HUES6 (cell line): Measurements from ENCODE around the gene ENTPD8.

Experiments used
- H3K27ac ChIP-seq: 2 replicates; pipeline ENCODE4 v1.7.0; 2013; ENCODE audit warnings: low read depth, mild to moderate bottlenecking, low read length, inconsistent platforms
- H3K27me3 ChIP-seq: 2 replicates; pipeline ENCODE4 v1.6.1; 2013; ENCODE audit warnings: low read length; ENCODE audit not compliant: control insufficient read depth, insufficient read depth
- H3K36me3 ChIP-seq: 2 replicates; pipeline ENCODE4 v1.6.1; 2013; ENCODE audit warnings: low read length; ENCODE audit not compliant: control insufficient read depth, insufficient read depth
- H3K4me1 ChIP-seq: 2 replicates; pipeline ENCODE4 v1.6.1; 2013; ENCODE audit warnings: low read length; ENCODE audit not compliant: control insufficient read depth, insufficient read depth
- H3K4me3 ChIP-seq: 2 replicates; pipeline ENCODE4 v1.5.1; 2013; ENCODE audit warnings: low read depth, low read length
- H3K9ac ChIP-seq: one replicate; pipeline ENCODE4 v1.6.1; 2013; ENCODE audit warnings: mild to moderate bottlenecking, low read length
- H3K9me3 ChIP-seq: 2 replicates; pipeline ENCODE4 v1.6.1; 2013; ENCODE audit warnings: low read depth, low read length; ENCODE audit not compliant: control insufficient read depth, insufficient read depth

The ENTPD8 gene

DNA sequence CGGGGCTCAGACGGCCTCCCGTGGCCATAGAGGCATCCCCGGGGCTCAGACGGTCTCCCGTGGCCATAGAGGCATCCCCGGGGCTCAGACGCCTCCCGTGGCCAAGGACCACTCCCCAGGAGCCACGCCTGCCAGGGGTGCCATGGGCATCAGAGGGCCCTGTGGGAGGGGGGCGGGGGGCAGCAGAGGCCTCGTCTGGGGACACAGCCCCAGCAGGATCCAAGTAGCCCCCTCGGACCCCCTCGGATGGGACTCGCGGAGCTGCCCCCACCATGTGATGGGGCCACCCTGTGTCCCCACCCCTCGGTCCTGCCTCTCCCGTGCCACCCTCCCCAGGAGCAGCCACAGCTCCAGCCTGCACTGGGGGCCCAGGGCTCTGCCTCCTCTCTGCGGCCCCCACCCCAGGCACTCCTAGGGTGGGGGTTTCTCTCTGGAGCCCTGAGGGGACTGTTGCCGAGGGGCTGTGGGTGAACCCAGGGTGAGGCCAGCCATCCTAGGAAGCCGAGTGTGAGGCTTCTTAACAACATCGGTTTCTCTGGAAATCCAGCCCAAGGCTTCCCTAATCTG is 2.5 kb downstream of the ENTPD8 start:
- Histone ChIP-seq H3K9me3 (no peaks in the 10 kb centered on the region), H3K36me3 (no peaks in the 10 kb centered on the region), H3K4me1 (no peaks in the 10 kb centered on the region), H3K27me3 (peaks cover 6% of the 10 kb centered on the region), H3K27ac (no peak overlapping the region), H3K4me3 (no peak overlapping the region), H3K9ac (no peak overlapping the region)

DNA sequence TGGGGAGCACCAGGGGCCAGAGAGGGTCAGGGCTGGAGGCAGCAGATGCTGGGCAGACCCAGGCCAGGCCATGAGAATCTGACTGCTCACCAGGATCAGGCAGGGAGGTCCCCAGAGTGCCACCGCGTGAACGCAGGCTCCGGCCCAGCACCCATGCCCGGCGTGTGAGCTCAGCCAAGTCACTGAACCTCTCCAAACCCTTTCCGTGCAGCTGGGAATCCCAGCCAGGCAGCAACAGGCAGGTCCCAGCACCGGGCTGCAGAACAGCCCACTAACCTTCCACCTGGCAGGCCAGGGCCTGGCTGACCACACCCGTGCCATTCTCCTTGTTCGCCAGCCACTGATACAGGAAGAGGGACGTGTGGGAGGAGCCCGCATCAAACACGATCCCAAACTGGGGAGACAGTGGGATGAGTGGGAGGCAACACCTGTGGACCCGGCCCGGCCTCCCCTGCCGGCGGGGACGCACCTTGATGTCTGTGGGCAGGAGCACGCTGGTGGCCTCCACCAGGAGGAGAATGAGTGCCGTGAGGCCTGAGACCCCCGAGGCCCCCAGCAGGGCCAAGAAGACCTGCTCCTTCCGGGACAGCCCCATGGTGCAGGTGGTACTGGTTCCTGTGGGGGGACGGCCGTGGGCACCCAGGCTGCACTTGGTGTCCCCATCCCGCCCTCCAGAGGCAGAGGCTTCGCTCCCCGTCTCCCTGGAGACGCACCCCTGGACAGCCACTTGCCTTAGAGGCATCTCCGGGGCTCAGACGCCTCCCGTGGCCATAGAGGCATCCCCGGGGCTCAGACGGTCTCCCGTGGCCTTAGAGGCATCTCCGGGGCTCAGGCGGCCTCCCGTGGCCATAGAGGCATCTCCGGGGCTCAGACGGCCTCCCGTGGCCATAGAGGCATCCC is 3.2 kb downstream of the ENTPD8 start:
- Histone ChIP-seq H3K9ac (no peak overlapping the region), H3K27me3 (peaks cover 6% of the 10 kb centered on the region), H3K9me3 (no peaks in the 10 kb centered on the region), H3K4me3 (no peak overlapping the region), H3K27ac (no peak overlapping the region), H3K36me3 (no peaks in the 10 kb centered on the region), H3K4me1 (no peaks in the 10 kb centered on the region)

- no peak overlapping the region for H3K4me3 ChIP-seq
- H3K27ac ChIP-seq = no peak overlapping the region
- H3K9ac ChIP-seq = no peak overlapping the region
- H3K4me1 ChIP-seq = no peaks in the 10 kb centered on the region
- no peaks in the 10 kb centered on the region for H3K36me3 ChIP-seq
- H3K27me3 ChIP-seq = peaks cover 2% of the 10 kb centered on the region; the same call in 1 of the 2 replicates
- H3K9me3 ChIP-seq = no peaks in the 10 kb centered on the region
These were observed 4.2 kb downstream of the ENTPD8 start for GRCh38 chr9:137436761-137437600.

DNA sequence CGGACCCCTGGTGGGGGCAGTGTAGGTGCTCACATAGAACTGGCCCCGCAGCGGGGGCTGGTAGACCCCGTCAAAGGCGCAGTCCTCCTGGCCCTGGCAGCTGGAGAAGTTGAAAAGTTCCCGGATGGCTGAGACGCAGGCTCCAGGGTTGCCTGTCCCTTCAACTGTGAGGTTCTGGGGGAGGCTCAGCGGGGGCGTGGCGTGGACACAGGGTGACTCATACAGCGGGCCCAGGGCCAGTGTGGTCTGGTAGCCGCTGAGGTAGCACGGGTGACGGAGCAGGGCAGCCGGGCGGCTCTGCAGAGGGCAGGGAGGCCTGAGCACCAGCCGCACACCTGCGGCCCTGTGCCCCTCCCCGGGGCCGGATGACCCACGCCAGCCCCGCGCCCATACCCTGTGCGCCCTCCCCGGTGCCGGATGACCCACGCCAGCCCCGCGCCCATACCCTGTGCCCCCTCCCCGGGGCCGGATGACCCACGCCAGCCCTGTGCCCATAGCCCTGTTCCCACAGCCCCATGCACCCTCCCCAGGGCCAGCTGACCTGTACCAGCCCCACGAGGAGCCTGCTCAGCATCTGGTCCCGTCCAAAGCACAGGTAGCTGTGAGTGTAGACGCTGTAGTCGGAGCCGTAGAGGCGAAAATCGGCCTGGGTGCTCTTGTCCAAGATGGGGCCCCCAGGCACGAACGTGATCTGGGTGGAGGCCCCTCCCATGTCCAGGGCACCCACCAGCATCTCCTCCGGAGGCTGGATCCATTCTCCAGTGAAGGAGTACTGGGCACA is 5.0 kb downstream of the ENTPD8 start:
- Histone ChIP-seq H3K4me3 (no peak overlapping the region), H3K4me1 (no peaks in the 10 kb centered on the region), H3K9me3 (no peaks in the 10 kb centered on the region), H3K27me3 (no peaks in the 10 kb centered on the region), H3K27ac (no peak overlapping the region), H3K9ac (no peak overlapping the region), H3K36me3 (no peaks in the 10 kb centered on the region)

- no peak overlapping the region for H3K9ac ChIP-seq
- H3K27me3 ChIP-seq = no peaks in the 10 kb centered on the region
- H3K36me3 ChIP-seq = no peaks in the 10 kb centered on the region
- no peak overlapping the region for H3K27ac ChIP-seq
- H3K4me3 ChIP-seq = no peak overlapping the region
- 0 out of 2 replicates have a peak, but pooled peaks cover 1% of the 10 kb centered on the region for H3K4me1 ChIP-seq
- H3K9me3 ChIP-seq = no peaks in the 10 kb centered on the region
These were observed 5.7 kb downstream of the ENTPD8 start for GRCh38 chr9:137435381-137435891.

DNA sequence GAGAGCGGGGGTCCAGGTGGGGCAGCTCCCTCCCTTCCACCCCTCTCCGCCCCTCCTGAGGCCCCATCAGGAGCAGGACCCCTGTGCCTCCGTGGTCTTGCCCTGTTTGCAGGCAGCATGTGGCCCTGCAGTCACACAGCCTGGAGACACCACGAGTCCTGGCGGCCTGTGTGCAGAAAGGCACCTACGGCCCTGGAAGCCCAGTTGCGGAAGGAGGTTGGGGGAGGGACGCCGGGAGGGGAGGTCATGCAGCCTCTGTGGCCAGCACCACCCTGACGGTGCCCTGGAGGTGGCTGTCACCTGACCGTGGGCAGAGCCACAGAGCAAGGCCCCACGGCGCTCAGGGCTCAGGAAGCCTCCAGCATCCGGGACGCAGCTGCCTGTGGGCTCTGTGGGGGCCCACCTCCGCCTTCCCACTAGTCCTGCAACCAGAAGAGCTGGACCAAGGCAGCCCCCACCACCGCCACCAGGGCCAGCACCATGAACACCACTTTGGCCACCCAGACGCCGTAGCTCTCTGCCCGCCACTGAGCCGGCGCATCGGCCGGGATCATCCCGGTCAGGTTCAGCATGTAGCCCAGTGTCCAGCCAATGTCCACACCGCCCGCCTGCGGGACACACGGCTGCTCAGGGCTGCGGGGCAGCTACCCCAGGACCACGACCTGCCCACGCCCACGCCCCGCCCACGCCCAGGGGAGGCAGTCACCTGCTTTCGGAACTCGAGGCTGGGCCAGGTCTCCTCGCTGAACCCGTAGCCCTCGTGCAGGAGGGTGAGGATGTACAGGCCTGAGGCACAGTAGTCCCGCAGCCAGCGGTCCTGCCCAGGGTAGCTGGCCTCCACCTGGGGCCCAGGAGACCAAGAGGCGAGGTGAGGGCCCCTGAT is 6.4 kb downstream of the ENTPD8 start:
- Histone ChIP-seq H3K4me3 (no peak overlapping the region), H3K9ac (no peak overlapping the region), H3K27ac (no peak overlapping the region), H3K36me3 (no peaks in the 10 kb centered on the region), H3K4me1 (peaks cover 3% of the 10 kb centered on the region; the same call in 1 of the 2 replicates), H3K27me3 (no peaks in the 10 kb centered on the region), H3K9me3 (no peaks in the 10 kb centered on the region)

GRCh38 chr9:137433916-137434431 is 7.2 kb downstream of the ENTPD8 start:
- Histone ChIP-seq H3K27me3 (no peaks in the 10 kb centered on the region), H3K36me3 (no peaks in the 10 kb centered on the region), H3K9ac (no peak overlapping the region), H3K4me1 (peaks cover 3% of the 10 kb centered on the region; the same call in 1 of the 2 replicates), H3K4me3 (no peak overlapping the region), H3K9me3 (no peaks in the 10 kb centered on the region), H3K27ac (no peak overlapping the region)

DNA sequence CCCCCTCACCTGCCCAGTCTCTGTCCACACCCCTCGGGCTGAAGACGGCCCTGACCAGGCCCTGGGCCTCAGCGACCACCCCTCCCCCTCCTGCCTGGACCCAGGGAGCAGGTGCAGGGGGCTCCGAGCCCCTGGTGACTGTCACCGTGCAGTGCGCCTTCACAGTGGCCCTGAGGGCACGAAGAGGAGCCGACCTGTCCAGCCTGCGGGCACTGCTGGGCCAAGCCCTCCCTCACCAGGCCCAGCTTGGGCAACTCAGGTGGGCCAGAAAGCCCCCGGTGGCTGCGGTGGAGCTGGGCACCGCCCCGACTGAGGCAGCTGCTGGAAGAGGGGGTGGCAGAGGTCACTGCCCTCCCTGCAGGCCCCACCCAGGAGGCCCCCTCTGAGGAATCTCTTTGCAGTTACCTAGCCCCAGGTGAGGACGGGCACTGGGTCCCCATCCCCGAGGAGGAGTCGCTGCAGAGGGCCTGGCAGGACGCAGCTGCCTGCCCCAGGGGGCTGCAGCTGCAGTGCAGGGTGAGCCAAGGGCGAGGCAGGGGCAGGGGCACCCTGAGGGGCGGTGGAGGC is 7.7 kb downstream of the ENTPD8 start:
- Histone ChIP-seq H3K9me3 (no peaks in the 10 kb centered on the region), H3K4me3 (no peak overlapping the region), H3K27ac (no peak overlapping the region), H3K4me1 (peaks cover 3% of the 10 kb centered on the region; the same call in 1 of the 2 replicates), H3K36me3 (no peaks in the 10 kb centered on the region), H3K27me3 (no peaks in the 10 kb centered on the region), H3K9ac (no peak overlapping the region)

DNA sequence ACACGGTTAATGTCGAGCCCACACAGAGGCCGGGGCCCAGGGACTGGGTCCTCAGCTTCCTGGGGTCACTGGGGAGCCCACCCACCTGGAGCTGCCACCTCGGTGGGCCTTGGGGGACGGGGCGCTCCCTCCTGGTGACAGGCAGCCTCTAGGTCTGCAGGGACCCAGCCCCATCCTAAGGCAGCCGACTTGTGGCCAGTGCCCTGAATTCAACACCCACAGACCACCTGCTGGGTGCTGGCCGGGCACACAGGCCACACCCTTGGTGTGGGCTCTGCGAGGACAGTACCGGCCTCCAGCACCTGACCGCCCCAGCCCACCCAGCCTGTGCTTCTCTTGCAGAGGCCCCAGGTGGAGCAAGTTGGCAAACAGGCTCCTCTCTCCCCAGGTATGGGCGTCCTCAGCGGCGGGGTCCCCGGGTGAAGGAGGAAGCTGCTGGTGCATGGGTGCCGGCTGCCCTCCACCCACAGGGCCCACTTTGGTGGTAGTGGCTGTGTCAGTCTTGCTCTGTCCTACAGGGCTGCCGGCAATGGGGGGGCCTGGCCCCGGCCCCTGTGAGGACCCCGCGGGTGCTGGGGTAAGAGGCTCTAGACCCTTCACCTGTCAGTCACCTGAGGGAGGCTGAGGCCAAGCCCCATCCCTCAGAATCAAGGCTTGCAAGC is 8.3 kb downstream of the ENTPD8 start:
- Histone ChIP-seq H3K36me3 (no peaks in the 10 kb centered on the region), H3K27ac (no peak overlapping the region), H3K4me3 (no peak overlapping the region), H3K4me1 (peaks cover 3% of the 10 kb centered on the region; the same call in 1 of the 2 replicates), H3K27me3 (no peaks in the 10 kb centered on the region), H3K9ac (no peak overlapping the region), H3K9me3 (no peaks in the 10 kb centered on the region)
